GM19035 (cell line): ENCODE data around the gene UBTFL1.
"Not testable (repeated sequence)": the region's sequence is repeated elsewhere in the genome, so short reads cannot be mapped to it uniquely, and the experiment has no call there.

Source experiments
- ATAC-seq: cut with Tn5 transposase; IDR thresholded peaks from one replicate; pipeline ENCODE4 v1.9.1; 2021; ENCODE audit not compliant: unreplicated experiment

The UBTFL1 gene

GRCh38 chr11:90085650-90086049 is at the start of gene UBTFL1:
UBTFL1 (plus strand) TSS chr11:90085950; CDS start chr11:90085950, 0 bp downstream.
- not testable (repeated sequence) for ATAC-seq

GRCh38 chr11:90051591-90052209 is 34.0 kb upstream of the UBTFL1 start:
- not testable (repeated sequence) for ATAC-seq

- ATAC-seq = not testable (repeated sequence)
Measured at GRCh38 chr11:90052311-90052710, 33.4 kb upstream of the UBTFL1 start.

- not testable (repeated sequence) for ATAC-seq
Measured at GRCh38 chr11:90053545-90053944, 32.2 kb upstream of the UBTFL1 start.

- not testable (repeated sequence) for ATAC-seq
Measured at GRCh38 chr11:90088731-90089130, 3.0 kb downstream of the UBTFL1 start.

GRCh38 chr11:90095230-90095924 is 9.6 kb downstream of the UBTFL1 start:
- ATAC-seq = not testable (repeated sequence)

GRCh38 chr11:90098261-90098660 is 12.5 kb downstream of the UBTFL1 start:
- not testable (repeated sequence) for ATAC-seq

GRCh38 chr11:90100431-90100830 is 14.7 kb downstream of the UBTFL1 start:
- no peak for ATAC-seq

- ATAC-seq = no peak
Measured at GRCh38 chr11:90113541-90113940, 27.8 kb downstream of the UBTFL1 start.

GRCh38 chr11:90120191-90120590 is 34.4 kb downstream of the UBTFL1 start:
- ATAC-seq = no peak

- no peak for ATAC-seq
Measured at GRCh38 chr11:90124371-90124770, 38.6 kb downstream of the UBTFL1 start.

- ATAC-seq = no peak
Measured at GRCh38 chr11:90124946-90125345, 39.2 kb downstream of the UBTFL1 start.

- no peak for ATAC-seq
Measured at GRCh38 chr11:90133560-90134477, 48.1 kb downstream of the UBTFL1 start.

- ATAC-seq = no peak
Measured at GRCh38 chr11:90134478-90135003, 48.8 kb downstream of the UBTFL1 start, which contains the start of gene NAALAD2. NAALAD2 (plus strand) TSS chr11:90134663; CDS start chr11:90134759, 96 bp downstream.

- ATAC-seq = no peak
Measured at GRCh38 chr11:90135016-90135415, 49.3 kb downstream of the UBTFL1 start.
